HG03039 (cell line): Measurements from ENCODE around the gene GNL1.
A peak's percentile ranks its signal among the peaks of the same experiment; 100 is the strongest.

ENCODE experiments used
- ATAC-seq: cut with Tn5 transposase; IDR thresholded peaks from one replicate; pipeline ENCODE4 v1.9.1; 2021; ENCODE audit warnings: mild to moderate bottlenecking, moderate library complexity; ENCODE audit not compliant: unreplicated experiment

GNL1 gene

DNA sequence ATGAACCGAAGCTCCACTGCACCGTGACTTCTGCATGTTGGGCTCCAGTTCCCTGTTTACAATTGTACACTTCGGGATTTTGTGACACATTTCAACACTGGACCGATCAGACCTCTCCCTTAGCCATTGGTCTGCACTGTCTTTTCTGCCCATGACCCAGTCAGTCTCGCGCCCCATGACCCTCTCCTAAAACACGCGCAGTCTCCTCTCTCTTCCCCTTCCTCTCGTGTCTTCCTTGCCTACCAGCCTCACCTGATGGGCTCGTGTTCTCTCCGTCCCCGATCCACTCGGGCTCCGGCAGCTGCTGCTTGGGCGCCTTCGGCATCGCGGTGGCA is 14.4 kb upstream of the GNL1 start:
- ATAC-seq, result peak; percentile 7

DNA sequence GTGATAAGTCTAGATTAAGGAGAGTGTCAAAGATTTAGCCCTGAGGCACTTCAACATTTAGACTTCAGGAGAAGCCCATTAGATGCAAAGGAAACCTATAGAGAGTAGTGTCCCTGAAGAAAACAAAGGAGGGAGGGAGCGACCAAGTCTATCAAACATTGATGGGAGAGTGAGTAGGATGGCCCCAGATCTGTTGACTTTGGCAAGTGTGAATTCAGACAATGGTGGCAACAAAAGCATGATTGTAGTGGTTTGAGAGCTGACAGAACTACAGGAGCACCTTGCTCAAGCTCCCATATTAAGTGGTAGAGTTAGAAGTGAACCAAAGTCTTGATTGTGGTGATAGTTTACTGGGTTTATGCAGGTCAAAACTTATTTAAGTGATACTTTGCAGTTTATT is 14.0 kb upstream of the GNL1 start:
- ATAC-seq, result no peak

DNA sequence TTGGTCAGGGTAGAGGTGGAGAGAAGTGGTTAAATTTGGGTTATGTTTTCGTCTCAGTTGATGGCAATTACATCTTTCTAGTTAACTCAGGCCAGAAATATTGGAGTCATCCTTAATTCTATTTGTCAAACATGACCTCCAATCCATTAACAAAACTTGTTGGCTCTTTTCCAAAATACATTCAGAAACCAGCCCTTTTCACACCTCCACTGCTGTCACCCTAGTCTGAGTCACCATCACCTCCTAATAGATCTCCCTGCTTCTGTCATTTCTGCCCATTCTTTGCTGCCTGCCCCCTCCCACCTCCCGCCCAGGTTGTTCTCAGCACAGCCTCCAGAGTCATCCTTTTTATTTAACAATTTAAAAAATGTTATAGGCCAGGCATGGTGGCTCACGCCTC is 12.0 kb upstream of the GNL1 start:
- ATAC-seq, result no peak

DNA sequence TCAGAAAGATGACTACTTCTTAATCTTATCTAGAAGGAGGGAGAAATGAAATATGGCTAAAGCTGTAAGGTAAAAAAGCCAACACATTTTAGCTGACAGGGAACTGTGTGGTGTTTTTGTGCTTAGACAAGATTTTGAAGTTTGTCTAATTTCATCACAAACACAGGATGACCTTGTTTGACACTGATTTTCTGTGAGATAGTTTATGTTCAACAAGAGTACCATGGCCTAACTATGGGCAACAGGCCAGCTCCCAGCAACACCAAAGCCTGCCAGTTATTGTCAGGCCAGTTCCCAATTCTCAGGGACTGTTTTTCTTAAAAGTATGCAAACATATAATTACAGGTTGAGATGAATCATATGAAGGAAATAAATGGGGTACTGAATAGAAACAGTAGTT is 9.5 kb upstream of the GNL1 start:
- ATAC-seq, result no peak

DNA sequence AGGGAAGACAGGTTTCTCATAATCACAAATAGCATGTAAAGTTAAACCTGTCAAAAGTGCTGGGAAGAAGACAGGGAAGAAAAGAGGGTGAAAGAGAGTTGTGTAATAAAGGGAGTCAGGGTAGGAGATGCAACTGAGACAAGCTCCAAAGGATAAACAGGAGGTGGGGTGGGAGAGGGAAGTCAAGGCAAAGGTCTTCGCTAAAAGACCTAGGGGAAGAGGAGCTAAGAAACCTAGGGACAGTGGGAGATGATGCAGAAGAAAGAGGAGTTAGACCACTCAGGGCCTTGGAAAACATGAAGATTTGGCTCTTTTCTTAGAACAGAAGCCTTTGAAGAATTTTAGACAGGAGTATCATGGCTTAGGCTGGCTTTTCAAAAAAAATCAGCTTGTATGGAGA is 7.8 kb upstream of the GNL1 start:
- no peak for ATAC-seq

DNA sequence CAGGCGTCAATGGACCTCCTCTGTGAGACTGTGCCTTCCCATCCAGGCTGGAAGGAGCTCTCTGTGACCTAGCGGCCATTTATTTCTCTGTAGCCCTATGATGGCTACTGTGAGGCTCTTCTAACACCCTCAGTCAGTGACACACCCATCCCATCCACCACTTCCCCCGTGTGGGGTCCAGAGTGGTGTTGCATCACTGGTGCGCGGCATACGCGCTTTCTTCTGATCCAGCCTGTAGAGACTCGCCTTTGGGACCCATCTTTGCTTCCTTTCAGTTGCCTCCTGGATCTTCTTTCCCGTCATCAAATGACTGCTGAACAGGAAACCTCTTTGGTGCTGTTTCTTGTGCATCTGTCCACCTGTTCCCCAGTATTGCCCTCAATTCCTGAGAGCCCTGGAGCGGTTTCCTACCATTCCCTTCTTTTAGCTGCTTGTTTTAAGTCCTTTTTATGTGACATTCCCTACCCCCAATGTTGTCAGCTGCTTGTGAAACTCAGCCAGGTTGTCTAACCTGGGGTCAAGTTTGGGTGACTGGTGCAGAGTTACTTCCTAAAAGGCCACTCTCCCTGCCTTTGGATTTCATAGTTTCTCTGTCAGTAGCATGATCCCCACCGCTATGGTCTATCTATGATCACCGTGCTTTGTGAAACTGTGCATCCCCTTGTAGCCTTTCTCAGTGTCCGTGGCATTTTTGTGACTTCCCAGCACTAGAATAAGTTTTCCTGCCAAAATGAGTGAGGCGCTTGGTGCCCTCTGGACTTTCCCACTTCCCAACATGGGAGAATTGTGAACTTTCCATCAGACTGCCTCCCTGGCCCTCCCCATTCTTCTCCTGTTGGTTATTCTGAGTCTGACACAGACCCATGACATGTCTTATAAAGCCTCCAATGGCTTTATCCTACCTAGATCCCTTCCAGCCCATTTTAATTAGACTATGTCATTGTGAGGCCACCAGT is 6.5 kb upstream of the GNL1 start:
- ATAC-seq, result no peak

DNA sequence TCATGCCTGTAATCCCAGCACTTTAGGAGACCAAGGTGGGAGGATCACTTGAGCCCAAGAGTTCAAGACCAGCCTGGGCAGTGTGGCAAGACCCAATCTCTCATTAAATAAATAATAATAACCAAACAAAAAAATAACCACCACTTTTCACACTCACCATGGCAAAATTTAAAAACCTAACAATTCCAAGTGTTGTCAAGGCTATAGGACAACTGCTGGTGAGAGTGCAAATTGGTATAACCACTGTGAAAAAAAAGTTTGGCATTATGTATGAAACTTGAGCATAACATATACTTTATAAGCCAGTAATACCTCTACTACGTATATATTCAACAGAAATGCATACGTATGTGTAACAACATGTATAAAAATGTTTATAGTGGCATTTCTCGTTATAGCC is 4.6 kb upstream of the GNL1 start:
- ATAC-seq, result no peak

DNA sequence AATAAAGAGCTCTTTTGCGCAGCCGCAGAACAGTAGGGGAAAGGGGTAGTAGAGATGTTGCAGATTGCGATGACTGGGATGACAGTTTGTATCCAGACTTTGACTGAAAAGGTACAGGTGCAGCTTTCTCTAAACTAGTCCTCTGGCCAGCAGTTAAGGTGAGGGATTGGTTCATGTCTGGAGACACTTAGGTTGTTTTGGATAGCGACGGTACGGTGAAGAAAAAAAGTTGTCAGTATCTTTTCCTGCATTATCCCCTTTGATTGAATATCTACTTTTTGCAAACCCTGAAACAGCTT is 1.3 kb upstream of the GNL1 start:
- no peak for ATAC-seq

DNA sequence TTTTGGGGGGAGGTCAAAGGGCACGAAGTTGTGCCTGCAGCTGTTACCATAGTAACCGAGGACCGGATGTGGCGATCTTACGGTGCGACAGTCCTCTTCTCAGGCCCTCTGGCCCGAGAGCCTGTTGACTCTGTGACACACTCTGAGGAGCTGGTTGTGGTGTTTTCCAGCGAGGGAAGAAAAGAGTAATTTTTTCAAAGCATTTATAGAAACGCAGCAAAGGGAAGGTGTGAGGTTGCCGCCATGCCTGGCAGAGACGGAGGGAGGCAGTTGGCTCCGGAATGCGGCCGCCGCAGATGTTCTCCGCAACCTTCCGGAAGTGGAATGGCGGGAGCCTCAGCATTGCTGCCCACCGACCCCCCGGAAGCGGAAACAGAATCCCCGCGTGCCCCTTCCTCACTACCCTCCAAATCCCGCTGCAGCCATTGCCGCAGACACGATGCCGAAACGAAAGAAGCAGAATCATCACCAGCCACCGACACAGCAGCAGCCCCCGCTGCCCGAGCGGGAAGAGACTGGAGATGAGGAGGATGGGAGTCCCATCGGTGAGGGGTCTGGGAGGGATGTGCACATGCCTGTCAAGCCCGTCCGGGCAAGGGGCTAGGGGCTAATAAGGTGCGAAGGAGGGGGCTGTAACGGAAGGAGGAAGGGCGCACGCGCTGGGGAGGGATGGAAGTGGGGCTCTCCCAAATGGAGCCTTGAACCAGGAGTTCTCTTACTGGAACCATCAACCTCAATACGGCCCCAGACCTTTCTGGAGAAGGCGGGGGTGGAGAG is 805 bp upstream of the GNL1 start, which contains the start of gene PRR3:
Gene PRR3 (plus strand): TSS at position 390 of the 777 bp plus-strand sequence. CDS start 50 bp downstream, at position 440.
- peak; percentile 36 for ATAC-seq

DNA sequence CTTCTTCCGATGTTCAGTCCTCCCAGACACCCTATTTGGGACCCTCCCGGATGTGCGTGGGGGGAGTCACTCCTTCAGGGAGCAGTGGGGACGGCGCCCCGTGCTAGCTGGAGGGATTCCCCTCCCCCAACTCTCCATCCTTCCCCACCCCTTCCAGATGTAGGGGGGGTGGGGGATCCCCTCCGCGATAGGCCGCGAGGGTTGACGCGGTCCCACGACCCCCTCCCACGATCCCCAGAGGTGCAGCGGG is 548 bp downstream of the GNL1 start:
- no peak for ATAC-seq

DNA sequence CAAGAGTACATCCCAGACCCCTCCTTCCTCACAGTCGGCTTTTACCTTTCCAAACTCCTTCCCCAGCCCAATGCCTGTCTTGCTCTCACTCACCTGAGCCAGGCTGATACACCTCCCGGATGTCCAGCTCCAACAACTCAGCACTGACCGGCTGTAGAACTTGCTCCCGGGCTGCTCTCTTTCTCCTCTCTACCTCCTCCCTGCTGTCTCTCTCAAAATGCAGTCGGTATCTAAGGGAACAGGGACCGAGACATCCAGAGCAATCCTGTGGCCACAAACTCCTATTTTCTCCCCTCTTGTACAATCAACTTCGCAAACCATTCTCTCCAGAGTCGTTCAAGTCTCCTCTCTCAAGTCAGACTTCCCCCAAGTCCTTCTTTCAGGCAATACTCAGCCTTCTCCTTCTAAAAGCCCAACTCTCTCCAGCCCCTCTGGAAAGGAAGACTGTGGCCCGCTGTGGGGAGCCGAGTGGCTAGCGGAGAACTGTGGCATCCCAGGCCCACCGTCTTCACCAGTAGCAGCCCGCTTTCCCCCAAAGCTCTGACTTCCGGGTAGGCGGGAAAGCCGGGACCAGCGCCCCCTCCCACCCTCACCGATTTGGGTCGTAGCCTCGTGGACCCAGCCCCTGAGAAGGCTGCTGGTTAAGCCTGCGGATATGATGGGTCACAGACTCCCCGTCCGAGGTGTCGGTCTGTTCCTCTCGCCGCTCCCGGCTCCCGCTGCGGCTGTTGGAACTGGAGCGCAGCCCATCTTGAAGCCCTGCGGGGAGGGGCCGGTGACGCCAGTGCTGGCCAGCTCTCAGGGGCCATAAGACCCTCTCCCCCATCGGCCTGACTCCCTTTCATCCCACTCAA is 1.1 kb downstream of the GNL1 start:
- no peak for ATAC-seq

DNA sequence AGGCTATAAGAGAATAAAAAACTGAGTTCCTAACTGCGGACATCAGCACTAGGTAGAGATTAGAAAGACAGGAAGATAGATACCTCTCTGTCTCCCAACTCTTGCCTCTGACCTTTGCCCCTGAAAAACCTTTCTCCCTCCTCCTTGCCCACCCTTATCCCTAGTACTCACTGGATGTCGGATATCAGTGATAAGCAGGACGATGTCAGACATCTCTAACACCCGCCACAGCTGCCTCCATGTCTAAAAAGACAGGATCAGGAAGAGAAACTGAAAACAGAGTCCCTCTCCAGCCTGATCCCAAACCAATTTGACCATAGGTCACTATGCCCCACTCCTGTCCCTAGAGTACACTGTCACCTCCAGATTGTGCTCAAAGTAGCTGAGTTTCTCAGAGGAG is 1.9 kb downstream of the GNL1 start:
- ATAC-seq, result no peak

DNA sequence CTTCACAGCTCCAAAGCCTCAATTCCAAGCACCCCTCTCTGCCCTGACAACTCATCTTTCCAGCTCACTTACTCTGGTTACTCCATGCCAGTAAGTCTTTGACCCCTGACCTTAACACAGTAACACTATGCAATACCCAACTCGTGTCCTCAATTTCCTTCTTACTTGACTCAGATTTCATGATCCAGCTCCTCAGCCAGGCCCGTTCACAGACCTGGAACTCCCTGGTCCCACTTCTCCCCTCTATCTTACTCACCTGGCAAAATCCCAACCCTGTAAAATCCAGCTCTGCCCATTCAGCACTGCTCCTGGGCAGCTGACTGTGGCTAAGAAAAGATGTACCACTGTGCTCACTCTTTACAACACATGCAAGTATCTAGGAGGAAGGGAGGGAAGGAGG is 7.9 kb downstream of the GNL1 start:
- no peak for ATAC-seq

DNA sequence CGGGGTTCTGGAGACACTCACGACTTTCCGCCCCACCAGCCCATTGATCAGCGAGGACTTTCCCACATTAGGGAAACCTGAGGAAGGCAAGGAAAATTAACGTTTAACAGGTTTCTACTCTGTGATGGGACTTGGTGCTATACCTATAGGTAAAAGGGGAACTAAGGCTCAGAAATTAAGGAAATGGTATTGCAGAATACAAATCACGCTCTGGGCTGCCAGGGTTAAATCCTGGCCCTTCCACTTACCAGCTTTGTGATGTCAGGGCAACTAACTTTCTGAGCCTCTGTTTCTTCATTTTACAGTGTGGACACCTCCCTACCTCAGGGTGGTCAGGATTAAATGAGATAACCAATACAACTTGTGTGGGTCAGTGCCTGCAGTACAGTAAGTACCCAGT is 8.8 kb downstream of the GNL1 start:
- ATAC-seq, result no peak

DNA sequence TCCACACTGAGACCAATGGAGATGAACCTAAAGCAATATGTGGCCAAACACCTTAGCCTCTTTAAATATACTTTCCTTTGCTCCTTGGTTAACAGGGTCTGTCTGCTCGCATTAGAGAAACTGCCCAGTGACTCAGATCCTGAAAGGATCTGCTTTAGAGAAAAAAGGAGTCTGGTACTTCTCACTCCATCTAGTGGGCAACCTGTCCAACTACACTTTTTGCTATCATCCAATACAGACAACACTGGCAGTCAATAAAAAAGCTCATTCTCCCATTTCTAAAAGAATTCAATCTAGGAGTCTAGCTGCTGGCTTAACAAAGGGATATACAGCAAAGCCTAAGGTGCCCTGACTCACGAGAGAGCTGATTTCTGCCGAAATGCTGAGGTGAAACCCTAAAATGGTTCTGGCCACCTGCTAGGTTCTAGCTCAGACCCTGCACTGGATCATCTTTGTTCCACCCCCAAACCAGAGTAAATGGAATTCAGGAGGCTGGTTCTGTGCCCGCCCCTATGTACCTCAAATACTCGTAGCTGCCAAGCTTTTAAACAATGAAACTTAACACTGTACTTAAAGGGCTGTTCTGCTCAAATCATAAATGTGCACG is 11.5 kb downstream of the GNL1 start:
- ATAC-seq, result no peak

DNA sequence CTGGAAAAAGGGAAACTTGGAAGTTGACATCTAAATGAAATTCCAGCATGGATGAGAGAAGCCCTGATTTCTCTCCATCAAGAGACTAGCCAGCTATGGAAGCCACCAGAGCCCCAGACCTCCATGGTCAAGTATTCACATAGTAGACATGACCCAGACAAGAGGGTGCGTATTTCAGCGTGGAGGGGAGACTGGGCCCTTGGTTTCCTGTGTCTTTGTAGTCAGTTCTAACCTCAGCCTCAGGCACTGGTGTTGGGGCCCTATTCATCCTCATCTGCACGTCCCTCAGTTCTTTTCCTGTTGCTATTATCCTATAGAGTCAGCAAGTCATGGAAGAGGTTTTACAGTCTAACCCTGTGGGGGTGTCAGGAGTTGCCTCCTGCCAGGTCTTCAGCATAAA is 12.5 kb downstream of the GNL1 start:
- no peak for ATAC-seq

DNA sequence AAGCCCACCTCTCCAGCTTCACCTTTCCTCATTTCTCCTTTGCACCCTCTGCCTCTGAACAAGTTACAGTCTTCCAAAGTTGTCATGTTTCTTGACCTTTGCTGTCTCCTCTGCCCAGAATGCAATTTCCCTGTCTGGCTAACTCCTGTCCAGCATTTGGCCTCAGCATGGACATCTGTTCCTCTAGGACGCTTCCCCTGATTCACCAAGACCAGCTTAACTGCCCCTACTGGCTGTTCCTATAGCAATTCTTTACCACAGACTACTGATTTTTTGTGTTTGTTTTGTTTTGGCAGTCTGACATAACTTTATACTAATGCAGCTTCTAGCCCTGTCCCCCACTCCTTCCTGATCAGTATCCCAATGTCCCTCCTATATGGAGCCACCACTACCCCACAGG is 13.4 kb downstream of the GNL1 start:
- no peak for ATAC-seq

DNA sequence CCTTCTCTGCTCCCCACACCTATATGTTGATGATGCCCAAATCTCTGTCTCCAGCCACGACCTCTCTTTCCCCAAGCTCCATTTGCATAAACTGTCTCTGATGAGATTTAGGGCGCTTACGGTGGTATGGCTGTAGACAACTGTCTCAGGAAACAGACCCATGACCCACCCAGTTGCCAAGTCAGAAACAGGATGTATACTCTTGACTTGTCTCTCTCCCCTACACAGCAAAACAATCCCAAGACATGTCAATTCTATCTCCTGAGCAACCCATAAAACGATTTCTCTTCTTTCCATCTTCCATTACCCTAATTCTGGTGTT is 13.9 kb downstream of the GNL1 start:
- ATAC-seq, result no peak

DNA sequence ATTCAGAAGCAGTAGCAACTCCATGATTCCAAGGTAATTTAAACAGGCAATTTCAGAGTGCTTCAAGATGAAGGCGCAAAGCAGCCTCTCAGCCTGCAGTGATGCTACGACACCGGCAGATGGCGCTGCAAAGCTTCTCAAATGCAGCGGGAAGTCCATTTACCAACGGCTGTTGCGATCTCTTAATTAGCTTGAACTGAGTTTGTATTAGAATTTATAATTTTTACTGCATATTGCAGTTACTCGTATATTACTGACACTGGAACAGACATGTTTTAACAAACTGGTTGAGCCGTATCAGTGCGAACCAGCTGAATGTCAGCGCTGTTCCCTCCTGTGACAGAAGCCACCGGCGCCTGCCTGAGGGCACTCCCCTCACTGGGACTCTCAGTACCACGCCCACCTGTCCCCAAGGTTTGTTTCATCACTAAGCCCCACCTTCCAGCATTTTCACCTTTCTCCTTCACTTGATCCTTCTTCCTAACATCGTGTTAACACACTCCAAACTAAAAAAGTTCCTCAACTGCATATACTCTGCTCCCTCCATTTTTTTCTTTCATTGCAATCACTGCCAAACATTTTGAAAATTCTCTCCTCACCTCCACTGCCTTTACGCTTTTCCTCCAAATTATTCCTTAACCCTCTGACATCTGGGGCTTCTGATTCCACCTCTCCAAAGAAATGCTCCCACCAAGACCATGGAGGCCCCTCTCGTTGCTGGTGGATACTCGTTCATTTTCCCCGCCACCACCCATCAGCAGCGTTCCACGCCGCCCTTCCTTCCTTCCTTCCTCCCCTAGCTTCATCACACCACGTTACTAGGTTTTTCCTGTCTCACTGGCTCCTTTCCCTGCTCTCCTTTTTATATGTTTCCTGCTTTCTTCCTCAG is 14.5 kb downstream of the GNL1 start:
- ATAC-seq, result no peak

DNA sequence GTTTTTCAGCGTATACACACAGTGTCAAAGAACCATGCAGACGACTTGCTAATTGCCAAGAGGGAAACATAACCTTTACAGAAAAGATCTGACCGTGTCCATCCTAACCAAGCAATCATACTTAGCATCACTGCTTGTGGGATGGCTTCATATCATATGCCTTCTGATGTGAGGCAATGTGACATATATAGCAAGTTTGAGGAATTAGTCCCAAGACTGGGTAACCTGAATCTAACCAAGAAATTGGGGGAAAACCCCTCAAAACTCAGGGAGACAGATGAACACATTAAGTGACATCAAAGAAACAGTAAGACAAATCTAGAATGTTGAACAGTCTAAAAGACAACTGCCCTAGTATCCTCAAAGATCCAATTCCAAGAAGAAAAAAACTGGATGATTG is 18.4 kb downstream of the GNL1 start:
- ATAC-seq, result no peak
